Pancreas (tissue), 10 donors: Measurements from ENCODE around the gene RFX6. TPM values are rescaled to one million over a fixed set of nuclear protein-coding genes. Genes with fewer than 3 reads are reported as not detected.
A peak's percentile ranks its signal among the peaks of the same experiment; 100 is the strongest.

Experiments used
- ATAC-seq, 4 donors: fragments of 200-7000 bp; cut with Tn5 transposase; one replicate each; pipeline versions ENCODE4 v1.8.0 to v1.9.1; 2020; ENCODE audit warnings: mild to moderate bottlenecking in 4 of 4, moderate library complexity in 4 of 4
- DNase-seq, 6 donors: peaks; one replicate each; pipeline ENCODE4 v3.0.0-alpha.2; 2020
- FAIRE-seq: peaks from 2 replicates; lab custom pipeline; 2012; peaks lifted over from hg19 to GRCh38; lab: Jason Lieb, UNC
- H3K27ac ChIP-seq, 4 donors: fragments of 200-600 bp; sonication (generic); 1 replicate in 3 of 4; 2 replicates in 1 of 4; pipeline versions ENCODE4 v1.5.0 to v1.8.0; 2020
- H3K27me3 ChIP-seq, 4 donors: fragments of 200-600 bp; one replicate each; pipeline ENCODE4 v1.8.0; 2021
- H3K36me3 ChIP-seq, 3 donors: fragments of 200-600 bp; sonication (generic) in 1 of 3; one replicate each; pipeline versions ENCODE4 v1.5.0 to v1.8.0; 2020 to 2021
- H3K4me1 ChIP-seq, 3 donors: fragments of 200-600 bp; one replicate each; pipeline ENCODE4 v1.8.0; 2021
- H3K4me3 ChIP-seq, 4 donors: fragments of 200-600 bp; sonication (generic) in 2 of 4; one replicate each; pipeline versions ENCODE4 v1.5.0 to v1.8.0; 2020 to 2021
- H3K9me3 ChIP-seq, 4 donors: fragments of 200-600 bp; one replicate each; pipeline ENCODE4 v1.8.0; 2021
- CTCF ChIP-seq, 4 donors: fragments of 200-600 bp; sonication (generic) in 3 of 4; IDR thresholded peaks; one replicate each; pipeline versions ENCODE4 v1.5.0 to v1.8.0; 2021; ENCODE audit warnings: antibody characterized with exemption in 4 of 4
- WGBS, 2 donors: extraction: QIAGEN DNeasy Blood & Tissue Kit; methylation state at CpG; one replicate each; pipeline ENCODE4 v1.1.7; 2013; 5-methylcytosine and 5-hydroxymethylcytosine counted together
- intact Hi-C, 3 donors: fragments of 100-400 bp; cut with DNase I; formaldehyde crosslinking; loops; one replicate each; pipeline versions ENCODE4 v1.11.1 to v1.14.2; 2022
- polyA plus RNA-seq, 2 donors: library from polyadenylated mRNA; stranded (reverse); fragments of 200-250 nt; gene quantifications; one replicate each; pipeline ENCODE4 v1.2.3, GENCODE V29; 2013
- total RNA-seq, 6 donors: library from RNA; stranded (reverse); fragmentation: NEBNext Ultra II Directional in 4 of 6; extraction: Animal tissue kit (Norgen Biotek cat#: 25700) in 4 of 6; gene quantifications; one replicate each; pipeline versions ENCODE4 v1.2.1 to v1.2.4, GENCODE V29; 2021 to 2023
- donor health status: healthy with polysubstance abuse.
- donor health status: DM: no; HTN: no; CAD: no; lungs with moderate emphysema.
- donor health status: DM: no; HTN: no; CAD: no.
- donor health status: control.
- donor health status: control.
- donor health status: Bipolar disorder and iron deficiency.
- donor health status: DM: yes; HTN: yes; CAD: no.
- donor health status: DM: no; HTN: no; CAD: no.
- donor health status: DM: no; HTN: no; CAD: no.
- donor health status: DM: yes; HTN: yes; CAD: no.

Gene RFX6
- total and polyA plus RNA-seq, 8 donors = 0.51 to 20.8 (median 2.3) TPM

- Histone ChIP-seq H3K4me1 (peaks cover 6 to 17% (median 10%) of the 10 kb centered on the region in 3 donors), H3K27ac (peak overlapping the region in 1 of 4 donors; percentile 3), H3K36me3 (no peaks in the 10 kb centered on the region), H3K9me3 (no peaks in the 10 kb centered on the region), H3K4me3 (no peak overlapping the region), H3K27me3 (peaks cover 0 to 3% (median 0%) of the 10 kb centered on the region in 4 donors)
- WGBS, 2 donors = 15 to 21% methylated on average over 1 of the region's 1 CpG
- DNase-seq (no peak), FAIRE-seq (no peak), ATAC-seq (peak; percentile 80 to 99 (median 94))
- TF ChIP-seq CTCF (IDR thresholded peaks at IDR 0.05) = no peak
- intact Hi-C loops = no loop called here
These were observed 71.7 kb downstream of the RFX6 start for GRCh38 chr6:116948533-116949304.

DNA sequence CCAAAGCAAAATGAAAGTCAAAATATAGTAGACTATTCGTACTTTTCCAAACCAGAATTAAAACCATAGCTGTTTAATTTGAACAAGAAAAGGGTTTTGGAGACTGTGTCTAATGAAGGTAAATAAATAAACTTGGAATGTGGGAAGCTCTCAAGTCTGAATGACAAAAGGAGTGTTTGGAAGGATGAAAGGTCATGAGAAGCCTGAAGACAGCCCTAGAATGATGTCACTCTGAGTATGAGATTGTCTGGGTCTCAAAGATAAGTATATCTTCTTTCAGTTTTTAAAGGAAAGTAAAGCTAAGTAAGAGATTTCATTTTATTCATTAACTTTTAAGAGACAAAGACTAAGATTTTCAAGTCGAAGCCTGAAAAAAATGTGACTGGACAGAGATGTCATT lies 72.9 kb downstream of the RFX6 start:
- Histone ChIP-seq H3K27ac (no peak overlapping the region), H3K27me3 (no peaks in the 10 kb centered on the region), H3K9me3 (no peaks in the 10 kb centered on the region), H3K36me3 (no peaks in the 10 kb centered on the region), H3K4me1 (peaks cover 10 to 22% (median 10%) of the 10 kb centered on the region in 3 donors), H3K4me3 (no peak overlapping the region)
- no peak for FAIRE-seq
- no peak for DNase-seq
- WGBS, 2 donors = 60 to 66% methylated on average over 2 of the region's 2 CpGs
- intact Hi-C loops = no loop called here
- TF ChIP-seq CTCF (IDR thresholded peaks at IDR 0.05) = no peak
- no peak for ATAC-seq

GRCh38 chr6:116954335-116954734 lies 77.3 kb downstream of the RFX6 start:
- Histone ChIP-seq H3K36me3 (no peaks in the 10 kb centered on the region), H3K27me3 (no peaks in the 10 kb centered on the region), H3K27ac (no peak overlapping the region), H3K4me3 (no peak overlapping the region), H3K4me1 (peaks cover 4 to 20% (median 8%) of the 10 kb centered on the region in 3 donors), H3K9me3 (no peaks in the 10 kb centered on the region)
- 6 to 14% methylated on average over 2 of the region's 2 CpGs for WGBS, 2 donors
- intact Hi-C loops = no loop called here
- DNase-seq (no peak), FAIRE-seq (no peak), ATAC-seq (peak in 2 of 4 donors; percentile 22 to 41)
- TF ChIP-seq CTCF (IDR thresholded peaks at IDR 0.05) = no peak

- no peak for TF ChIP-seq CTCF (IDR thresholded peaks at IDR 0.05)
- peaks cover 4 to 16% (median 8%) of the 10 kb centered on the region in 3 donors for H3K4me1 ChIP-seq
- H3K36me3 ChIP-seq = no peaks in the 10 kb centered on the region
- peak; percentile 23 for FAIRE-seq
- no peak overlapping the region for H3K4me3 ChIP-seq
- 11 to 15% methylated on average over 7 of the region's 7 CpGs for WGBS, 2 donors
- H3K27me3 ChIP-seq = no peaks in the 10 kb centered on the region
- ATAC-seq = peak; percentile 80 to 99 (median 97)
- no peaks in the 10 kb centered on the region for H3K9me3 ChIP-seq
- intact Hi-C loops = no loop called here
- peak overlapping the region in 1 of 4 donors; percentile 7 for H3K27ac ChIP-seq
- peak in 4 of 6 donors; percentile 9 to 30 (median 22) for DNase-seq
These were observed 77.9 kb downstream of the RFX6 start for GRCh38 chr6:116954938-116955337.

GRCh38 chr6:116955773-116956172 lies 78.7 kb downstream of the RFX6 start:
- intact Hi-C loops = no loop called here
- H3K27ac ChIP-seq = no peak overlapping the region
- ATAC-seq = peak in 3 of 4 donors; percentile 26 to 51 (median 42)
- 31% methylated on average over 7 of the region's 7 CpGs for WGBS, 2 donors
- no peak for DNase-seq
- H3K4me3 ChIP-seq = no peak overlapping the region
- H3K4me1 ChIP-seq = peaks cover 4 to 16% (median 8%) of the 10 kb centered on the region in 3 donors
- no peaks in the 10 kb centered on the region for H3K9me3 ChIP-seq
- no peak for TF ChIP-seq CTCF (IDR thresholded peaks at IDR 0.05)
- H3K36me3 ChIP-seq = no peaks in the 10 kb centered on the region
- no peaks in the 10 kb centered on the region for H3K27me3 ChIP-seq
- FAIRE-seq = no peak
